OCI-LY1 (cell line): ENCODE data around the gene ERCC5.
A peak's percentile ranks its signal among the peaks of the same experiment; 100 is the strongest.

Source experiments
- H2AFZ ChIP-seq: fragments of 200-600 bp; sonication (generic), shearing (Covaris generic); 2 replicates; pipeline ENCODE4 v1.6.0; 2014; ENCODE audit warnings: antibody characterized with exemption, mild to moderate bottlenecking, low read length
- H3F3A ChIP-seq: fragments of 200-600 bp; sonication (generic), shearing (Covaris generic); 2 replicates; pipeline ENCODE4 v1.6.0; 2014; ENCODE audit warnings: mild to moderate bottlenecking, antibody characterized with exemption, low read length, moderate library complexity; ENCODE audit not compliant: insufficient read depth
- H3K27ac ChIP-seq: fragments of 200-600 bp; sonication (generic); 2 replicates; pipeline ENCODE4 v1.5.1; 2014; ENCODE audit warnings: low read length, mixed run types, mild to moderate bottlenecking, low read depth; ENCODE audit not compliant: poor library complexity, severe bottlenecking
- H3K27me3 ChIP-seq: fragments of 200-600 bp; sonication (generic); 2 replicates; pipeline ENCODE4 v1.6.0; 2014; ENCODE audit warnings: antibody characterized with exemption, mild to moderate bottlenecking, low read length, moderate library complexity; ENCODE audit not compliant: insufficient read depth
- H3K36me3 ChIP-seq: fragments of 200-600 bp; sonication (generic); 2 replicates; pipeline ENCODE4 v1.6.1; 2014; ENCODE audit warnings: mild to moderate bottlenecking, antibody characterized with exemption, low read length, moderate library complexity, mixed read lengths; ENCODE audit not compliant: insufficient read depth
- H3K4me1 ChIP-seq: fragments of 200-600 bp; sonication (generic); 2 replicates; pipeline ENCODE4 v1.5.1; 2014; ENCODE audit warnings: mild to moderate bottlenecking, low read length, moderate library complexity; ENCODE audit not compliant: insufficient read depth, severe bottlenecking
- H3K4me2 ChIP-seq: fragments of 200-600 bp; sonication (generic), shearing (Covaris generic); 2 replicates; pipeline ENCODE4 v1.6.1; 2014; ENCODE audit warnings: low read length
- H3K4me3 ChIP-seq: fragments of 200-600 bp; sonication (generic); 2 replicates; pipeline ENCODE4 v1.5.1; 2014; ENCODE audit warnings: low read length, low read depth, mild to moderate bottlenecking, mixed read lengths; ENCODE audit not compliant: poor library complexity, severe bottlenecking
- H3K79me2 ChIP-seq: fragments of 200-600 bp; shearing (Covaris generic); 2 replicates; pipeline ENCODE4 v1.6.1; 2016; ENCODE audit warnings: mixed run types, low read length, mixed read lengths; ENCODE audit not compliant: insufficient read depth
- H3K9ac ChIP-seq: fragments of 200-600 bp; sonication (generic), shearing (Covaris generic); 2 replicates; pipeline ENCODE4 v1.6.1; 2014; ENCODE audit warnings: mild to moderate bottlenecking, low read length, mixed read lengths
- H3K9me2 ChIP-seq: fragments of 200-600 bp; sonication (generic), shearing (Covaris generic); 2 replicates; pipeline ENCODE4 v1.6.1; 2014; ENCODE audit warnings: low read depth, mild to moderate bottlenecking, low read length, mixed read lengths
- H3K9me3 ChIP-seq: fragments of 200-600 bp; shearing (Covaris generic); 2 replicates; pipeline ENCODE4 v1.6.1; 2014; ENCODE audit warnings: low read length, mixed read lengths
- H4K20me1 ChIP-seq: fragments of 200-600 bp; sonication (generic), shearing (Covaris generic); 2 replicates; pipeline ENCODE4 v1.6.0; 2016; ENCODE audit warnings: mild to moderate bottlenecking, low read length; ENCODE audit not compliant: insufficient read depth
- CTCF ChIP-seq: fragments of 200-600 bp; sonication (generic), shearing (Covaris generic); IDR thresholded peaks from 2 replicates; pipeline ENCODE4 v1.5.1; 2017; ENCODE audit warnings: mild to moderate bottlenecking, antibody characterized with exemption, low read length, moderate library complexity, mixed read lengths
- EZH2 ChIP-seq: fragments of 200-600 bp; sonication (generic), shearing (Covaris generic); IDR thresholded peaks from 2 replicates; pipeline ENCODE4 v1.8.0; 2017; ENCODE audit warnings: borderline replicate concordance, mixed run types, mild to moderate bottlenecking, antibody characterized with exemption, low read length, moderate library complexity, mixed read lengths

The ERCC5 gene

GRCh38 chr13:102838982-102839381 lies 6.8 kb upstream of the ERCC5 start:
- Histone ChIP-seq H3K9me3 (no peaks in the 10 kb centered on the region), H4K20me1 (no peaks in the 10 kb centered on the region), H3K4me3 (no peak overlapping the region), H3K4me1 (no peaks in the 10 kb centered on the region), H3K36me3 (no peaks in the 10 kb centered on the region), H2AFZ (no peak overlapping the region), H3F3A (no peaks in the 10 kb centered on the region), H3K79me2 (no peaks in the 10 kb centered on the region), H3K27ac (no peak overlapping the region), H3K9me2 (no peaks in the 10 kb centered on the region), H3K27me3 (no peaks in the 10 kb centered on the region; the same call in 1 of the 2 replicates), H3K4me2 (no peak overlapping the region), H3K9ac (no peak overlapping the region)
- no peak for TF ChIP-seq EZH2
- no peak for TF ChIP-seq CTCF

DNA sequence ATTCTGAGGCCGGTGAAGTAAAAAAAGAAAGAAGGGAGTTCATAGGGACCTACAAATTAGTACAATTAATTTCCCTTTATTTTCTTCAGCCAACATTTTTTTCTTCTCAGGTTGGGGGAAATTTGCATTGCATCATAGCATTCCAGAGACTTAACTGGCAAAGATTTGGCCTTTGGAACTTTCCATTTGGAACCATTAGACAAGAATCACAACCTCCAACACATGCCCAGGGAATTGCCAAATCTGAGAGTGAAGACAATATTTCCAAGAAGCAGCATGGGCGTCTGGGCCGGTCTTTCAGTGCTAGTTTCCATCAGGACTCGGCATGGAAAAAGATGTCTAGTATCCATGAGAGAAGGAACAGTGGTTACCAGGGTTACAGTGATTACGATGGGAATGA lies 6.4 kb upstream of the ERCC5 start:
- no peaks in the 10 kb centered on the region for H3K79me2 ChIP-seq
- no peaks in the 10 kb centered on the region for H3K9me2 ChIP-seq
- no peaks in the 10 kb centered on the region for H3K36me3 ChIP-seq

DNA sequence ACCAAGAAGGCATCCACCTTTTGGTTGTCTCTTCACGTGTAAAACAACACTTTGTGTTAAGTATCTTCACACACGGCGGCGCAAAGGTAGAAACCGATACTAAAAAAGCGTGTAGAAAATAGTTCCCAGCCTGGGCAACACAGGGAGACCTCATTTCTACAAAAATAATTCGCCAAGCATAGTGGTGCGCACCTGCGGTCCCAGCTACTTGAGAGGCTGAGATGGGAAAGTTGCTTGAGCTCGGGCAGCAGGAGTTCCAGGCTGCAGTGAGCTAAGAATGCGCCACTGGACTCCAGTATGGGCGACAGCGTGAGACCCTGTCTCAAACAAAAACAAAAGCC lies 573 bp upstream of the ERCC5 start:
- TF ChIP-seq EZH2: no peak
- Histone ChIP-seq H3K27me3 (no peaks in the 10 kb centered on the region), H3K9ac (peak overlapping the region; percentile 84), H3K9me2 (no peaks in the 10 kb centered on the region), H3F3A (no peaks in the 10 kb centered on the region), H2AFZ (no peak overlapping the region), H3K79me2 (peaks cover 23% of the 10 kb centered on the region), H3K36me3 (no peaks in the 10 kb centered on the region; the same call in 1 of the 2 replicates), H3K4me1 (peaks cover 27% of the 10 kb centered on the region), H4K20me1 (no peaks in the 10 kb centered on the region), H3K4me3 (peak overlapping the region; percentile 70), H3K27ac (peak overlapping the region; percentile 91), H3K9me3 (no peaks in the 10 kb centered on the region), H3K4me2 (peak overlapping the region; percentile 84)

More for the DNA sequence above, 6.4 kb upstream of the ERCC5 start:
- no peak overlapping the region for H2AFZ ChIP-seq
- TF ChIP-seq CTCF (no peak), EZH2 (no peak)
- H3K4me1 ChIP-seq: peaks cover 2% of the 10 kb centered on the region
- H3F3A ChIP-seq: no peaks in the 10 kb centered on the region
- no peaks in the 10 kb centered on the region for H3K9me3 ChIP-seq
- H3K9ac ChIP-seq: no peak overlapping the region
- no peak overlapping the region for H3K4me3 ChIP-seq
- H3K4me2 ChIP-seq: no peak overlapping the region
- H4K20me1 ChIP-seq: no peaks in the 10 kb centered on the region
- no peaks in the 10 kb centered on the region; the same call in 1 of the 2 replicates for H3K27me3 ChIP-seq
- H3K27ac ChIP-seq: no peak overlapping the region

GRCh38 chr13:102846261-102847015 lies 606 bp downstream of the ERCC5 start:
- Histone ChIP-seq H3K9ac (peak overlapping the region; percentile 84), H3F3A (no peaks in the 10 kb centered on the region), H3K27ac (peak overlapping the region; percentile 91), H3K9me2 (no peaks in the 10 kb centered on the region), H2AFZ (no peak overlapping the region), H3K27me3 (no peaks in the 10 kb centered on the region), H3K79me2 (peaks cover 23% of the 10 kb centered on the region), H3K4me2 (peak overlapping the region; percentile 84), H3K9me3 (no peaks in the 10 kb centered on the region), H3K4me1 (peaks cover 27% of the 10 kb centered on the region), H4K20me1 (no peaks in the 10 kb centered on the region), H3K36me3 (no peaks in the 10 kb centered on the region; the same call in 1 of the 2 replicates), H3K4me3 (peak overlapping the region; percentile 70)
- no peak for TF ChIP-seq EZH2
- TF ChIP-seq CTCF: no peak
